Measurements from ENCODE around the gene INF2. TPM values are rescaled to one million over a fixed set of nuclear protein-coding genes. Genes with fewer than 3 reads are reported as not detected.

INF2 gene
- total RNA-seq, 2 donors from 2014 or later, result 162 to 264 TPM

DNA sequence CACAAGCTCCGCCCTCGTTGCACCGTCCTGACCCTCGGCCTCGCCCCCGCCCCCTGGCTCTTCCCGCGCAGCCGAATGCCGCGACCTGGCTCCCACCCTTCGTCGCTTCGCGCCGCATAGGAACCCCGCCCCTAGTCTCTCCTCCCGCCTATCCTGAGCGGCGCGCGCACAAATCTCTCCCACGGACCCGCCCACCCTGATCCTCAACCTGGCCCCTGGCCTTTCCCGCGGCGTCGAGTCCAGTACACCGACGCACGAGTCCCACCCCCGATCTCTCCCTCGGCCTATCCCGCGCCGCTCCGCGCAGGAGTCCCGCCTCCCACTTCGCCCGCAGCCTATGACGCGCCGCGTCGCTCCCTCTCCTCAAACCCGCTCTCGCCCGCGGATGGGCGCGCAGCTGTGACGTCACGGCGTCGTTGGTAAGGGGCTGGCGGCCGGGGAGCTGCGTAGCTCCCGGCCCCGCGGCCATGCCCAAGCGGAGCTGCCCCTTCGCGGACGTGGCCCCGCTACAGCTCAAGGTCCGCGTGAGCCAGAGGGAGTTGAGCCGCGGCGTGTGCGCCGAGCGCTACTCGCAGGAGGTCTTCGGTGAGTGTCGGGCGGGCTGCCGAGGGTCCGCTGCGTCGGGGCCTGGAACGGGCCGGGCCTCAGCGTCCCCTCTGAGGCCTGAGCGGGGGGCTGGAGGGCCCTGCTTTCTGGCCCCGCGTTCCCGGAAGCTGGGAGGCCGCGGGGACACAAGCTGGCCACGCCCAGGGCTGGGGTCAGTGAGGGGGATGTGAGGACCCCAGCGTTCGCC lies 63.5 kb downstream of the INF2 start, which contains the start of gene SIVA1:
SIVA1 (plus strand) TSS at position 413 of the 793 bp plus-strand sequence; CDS start at position 468, 55 bp downstream.
- H3K4me1 ChIP-seq, result peaks cover 20% of the 10 kb centered on the region
- no peaks in the 10 kb centered on the region for H3K9me3 ChIP-seq
- no peaks in the 10 kb centered on the region for H3K36me3 ChIP-seq
- peak within 1 kb of the TSS; percentile 99 for H3K4me3 ChIP-seq
- no peaks in the 10 kb centered on the region for H3K27me3 ChIP-seq
- DNase-seq, result peak; percentile 99
- peak within 1 kb of the TSS; percentile 92 to 94 for H3K9ac ChIP-seq (ENCODE audit: low read depth in 2 of 2, low read length in 2 of 2)
- TF ChIP-seq, protein P1, sequence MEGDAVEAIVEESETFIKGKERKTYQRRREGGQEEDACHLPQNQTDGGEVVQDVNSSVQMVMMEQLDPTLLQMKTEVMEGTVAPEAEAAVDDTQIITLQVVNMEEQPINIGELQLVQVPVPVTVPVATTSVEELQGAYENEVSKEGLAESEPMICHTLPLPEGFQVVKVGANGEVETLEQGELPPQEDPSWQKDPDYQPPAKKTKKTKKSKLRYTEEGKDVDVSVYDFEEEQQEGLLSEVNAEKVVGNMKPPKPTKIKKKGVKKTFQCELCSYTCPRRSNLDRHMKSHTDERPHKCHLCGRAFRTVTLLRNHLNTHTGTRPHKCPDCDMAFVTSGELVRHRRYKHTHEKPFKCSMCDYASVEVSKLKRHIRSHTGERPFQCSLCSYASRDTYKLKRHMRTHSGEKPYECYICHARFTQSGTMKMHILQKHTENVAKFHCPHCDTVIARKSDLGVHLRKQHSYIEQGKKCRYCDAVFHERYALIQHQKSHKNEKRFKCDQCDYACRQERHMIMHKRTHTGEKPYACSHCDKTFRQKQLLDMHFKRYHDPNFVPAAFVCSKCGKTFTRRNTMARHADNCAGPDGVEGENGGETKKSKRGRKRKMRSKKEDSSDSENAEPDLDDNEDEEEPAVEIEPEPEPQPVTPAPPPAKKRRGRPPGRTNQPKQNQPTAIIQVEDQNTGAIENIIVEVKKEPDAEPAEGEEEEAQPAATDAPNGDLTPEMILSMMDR (IDR thresholded peaks at IDR 0.05), result no peak
- intact Hi-C loops (cut with DNase I), result no loop called here
- H3K27ac ChIP-seq, result peak within 1 kb of the TSS; percentile 77

DNA sequence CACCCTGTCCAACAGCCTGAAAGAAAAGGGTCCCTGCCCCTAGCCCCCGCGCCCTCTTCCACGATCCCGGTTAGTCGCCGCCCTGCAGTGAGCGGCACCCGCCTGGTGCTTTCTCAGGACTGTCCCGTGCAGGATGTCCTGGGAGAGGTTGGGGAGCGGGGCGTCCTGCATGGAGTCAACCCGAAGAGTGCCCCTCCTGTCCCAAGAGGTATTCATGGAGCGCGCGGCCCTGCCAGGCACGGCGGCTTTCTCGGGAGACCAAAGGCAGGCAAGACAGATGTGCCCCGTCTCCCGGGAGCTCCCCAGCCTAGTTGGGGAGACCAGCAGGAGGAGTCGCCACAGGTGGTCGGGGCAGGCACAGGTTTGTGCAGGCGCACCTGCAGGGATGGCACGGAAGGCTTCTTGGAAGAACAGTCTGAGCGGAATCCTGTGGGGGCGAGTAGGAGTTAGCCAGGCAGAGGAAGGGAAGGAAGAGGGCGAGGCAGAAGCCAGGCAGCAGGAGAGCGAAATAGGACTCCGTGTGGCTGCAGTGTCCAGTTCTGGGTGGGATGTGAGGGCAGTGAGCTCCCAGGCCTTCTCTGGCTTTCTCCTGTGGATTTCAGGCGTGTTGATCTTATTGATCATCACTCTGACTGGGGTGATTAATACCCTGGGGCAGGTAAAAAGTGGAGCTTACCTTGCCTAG lies 64.3 kb downstream of the INF2 start:
- TF ChIP-seq, protein P1 (IDR thresholded peaks at IDR 0.05), result no peak
- intact Hi-C loops (cut with DNase I), result no loop called here

DNA sequence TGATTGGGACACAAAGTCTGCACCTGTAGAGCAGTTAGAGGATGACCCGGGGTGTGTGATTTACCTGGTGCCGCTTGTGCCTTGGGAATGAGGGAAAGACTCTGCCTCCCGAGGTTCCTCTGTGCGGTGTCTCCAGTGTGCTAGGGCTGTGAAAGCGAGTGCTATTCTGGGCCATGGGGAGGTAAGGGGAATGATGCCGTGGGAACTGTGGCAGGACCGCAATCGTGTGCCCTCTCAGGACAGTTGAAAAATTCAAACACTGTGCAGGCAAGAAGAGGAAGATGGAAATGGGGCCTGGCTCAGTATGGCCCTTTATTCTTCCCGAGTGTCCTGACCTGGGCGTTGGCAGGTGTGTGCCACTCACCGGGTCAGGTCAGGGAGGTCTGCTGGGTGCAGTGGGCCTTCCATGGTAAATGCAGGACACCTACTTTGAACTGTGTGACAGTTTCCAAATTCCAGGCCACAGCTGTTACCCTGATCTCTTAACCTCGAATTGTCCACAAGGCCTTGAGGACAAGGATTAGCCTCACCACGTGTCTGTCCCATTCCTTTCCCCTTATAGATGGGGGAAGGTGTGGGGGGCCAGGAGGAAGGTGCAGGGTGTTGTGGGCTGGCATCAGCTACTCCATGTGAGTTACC lies 64.9 kb downstream of the INF2 start:
- H3K36me3 ChIP-seq, result no peaks in the 10 kb centered on the region

More for the DNA sequence above, 64.3 kb downstream of the INF2 start:
- H3K27me3 ChIP-seq, result no peaks in the 10 kb centered on the region
- peak overlapping the region; percentile 99 for H3K4me3 ChIP-seq
- peak overlapping the region; percentile 92 to 94 for H3K9ac ChIP-seq (ENCODE audit: low read depth in 2 of 2, low read length in 2 of 2)
- H3K36me3 ChIP-seq, result no peaks in the 10 kb centered on the region
- no peaks in the 10 kb centered on the region for H3K9me3 ChIP-seq
- H3K4me1 ChIP-seq, result peaks cover 15% of the 10 kb centered on the region
- H3K27ac ChIP-seq, result peak overlapping the region; percentile 77
- peak; percentile 41 for DNase-seq

DNA sequence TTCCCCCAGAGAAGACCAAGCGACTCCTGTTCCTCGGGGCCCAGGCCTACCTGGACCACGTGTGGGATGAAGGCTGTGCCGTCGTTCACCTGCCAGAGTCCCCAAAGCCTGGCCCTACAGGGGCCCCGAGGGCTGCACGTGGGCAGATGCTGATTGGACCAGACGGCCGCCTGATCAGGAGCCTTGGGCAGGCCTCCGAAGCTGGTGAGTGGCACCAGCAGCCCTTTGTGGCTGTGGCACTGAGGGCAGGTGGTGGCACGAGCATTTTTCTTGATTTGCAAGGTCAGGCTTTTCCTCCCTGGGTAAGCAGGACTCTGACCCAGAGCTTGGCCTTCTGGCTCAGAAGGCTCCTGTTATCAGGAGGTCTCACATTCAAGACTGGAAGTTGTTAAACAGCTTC lies 66.2 kb downstream of the INF2 start:
- intact Hi-C loops (cut with DNase I), result no loop called here
- Histone ChIP-seq H3K9ac (ENCODE audit: low read depth in 2 of 2, low read length in 2 of 2) (no peak overlapping the region), H3K4me3 (no peak overlapping the region), H3K27me3 (no peaks in the 10 kb centered on the region), H3K27ac (no peak overlapping the region), H3K4me1 (peaks cover 7% of the 10 kb centered on the region), H3K36me3 (no peaks in the 10 kb centered on the region), H3K9me3 (no peaks in the 10 kb centered on the region)
- TF ChIP-seq, protein P1 (IDR thresholded peaks at IDR 0.05), result no peak
- DNase-seq, result no peak

More for the DNA sequence above, 64.9 kb downstream of the INF2 start:
- peak overlapping the region; percentile 99 for H3K4me3 ChIP-seq
- no peaks in the 10 kb centered on the region for H3K27me3 ChIP-seq
- DNase-seq, result no peak
- peaks cover 12% of the 10 kb centered on the region for H3K4me1 ChIP-seq
- H3K9me3 ChIP-seq, result no peaks in the 10 kb centered on the region
- H3K9ac ChIP-seq (ENCODE audit: low read depth in 2 of 2, low read length in 2 of 2), result peak overlapping the region; percentile 92 to 94
- H3K27ac ChIP-seq, result no peak overlapping the region
- intact Hi-C loops (cut with DNase I), result no loop called here
- TF ChIP-seq, protein P1 (IDR thresholded peaks at IDR 0.05), result no peak

DNA sequence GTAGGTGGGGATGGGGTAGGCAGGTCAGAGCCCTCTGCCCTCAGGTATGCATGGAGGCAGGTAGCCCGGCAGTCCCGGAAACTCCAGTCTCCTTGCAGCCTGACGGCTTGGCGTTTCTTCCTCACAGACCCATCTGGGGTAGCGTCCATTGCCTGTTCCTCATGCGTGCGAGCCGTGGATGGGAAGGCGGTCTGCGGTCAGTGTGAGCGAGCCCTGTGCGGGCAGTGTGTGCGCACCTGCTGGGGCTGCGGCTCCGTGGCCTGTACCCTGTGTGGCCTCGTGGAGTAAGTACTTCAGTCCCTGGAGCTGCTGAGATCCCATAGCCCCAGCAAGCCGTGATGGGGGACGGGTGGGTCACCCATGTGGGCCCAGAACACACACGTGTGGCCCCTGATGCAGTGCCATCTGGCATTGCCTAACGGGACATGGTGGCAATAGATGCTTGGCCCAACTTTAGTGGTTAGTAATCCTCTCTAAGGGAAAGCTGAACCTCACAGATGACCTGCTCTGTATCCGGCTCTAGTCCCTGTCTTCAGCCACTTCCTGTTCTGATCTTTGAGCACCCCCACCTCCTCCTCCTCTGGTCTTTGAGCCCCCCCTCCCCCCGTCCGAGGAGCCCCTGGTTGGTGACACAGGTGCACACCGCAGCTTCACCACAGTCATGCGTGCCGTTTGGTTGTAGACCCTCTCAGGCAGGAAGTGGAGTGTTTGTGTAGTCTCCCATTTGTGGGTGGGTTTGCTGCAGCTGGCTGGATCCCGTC lies 67.2 kb downstream of the INF2 start:
- TF ChIP-seq, protein P1 (IDR thresholded peaks at IDR 0.05), result no peak
- Histone ChIP-seq H3K36me3 (no peaks in the 10 kb centered on the region), H3K4me3 (no peak overlapping the region), H3K9me3 (no peaks in the 10 kb centered on the region), H3K4me1 (peaks cover 7% of the 10 kb centered on the region), H3K9ac (ENCODE audit: low read depth in 2 of 2, low read length in 2 of 2) (no peak overlapping the region), H3K27me3 (no peaks in the 10 kb centered on the region), H3K27ac (no peak overlapping the region)
- DNase-seq, result no peak
- intact Hi-C loops (cut with DNase I), result no loop called here
